Transverse colon (tissue), 4 donors: ENCODE measurements around the gene MRGPRX3. TPM values are rescaled to one million over a fixed set of nuclear protein-coding genes. Genes with fewer than 3 reads are reported as not detected.

Source experiments
- DNase-seq: peaks from one replicate; pipeline ENCODE4 v3.0.0-alpha.2; 2019
- H3K27ac ChIP-seq, 4 donors: fragments of 200-600 bp; sonication (generic); 2 replicates each; pipeline ENCODE4 v1.5.1; 2016 to 2018; ENCODE audit warnings: inconsistent platforms in 4 of 4
- H3K27me3 ChIP-seq: fragments of 200-600 bp; sonication (generic); 2 replicates; pipeline ENCODE4 v1.5.1; 2017; ENCODE audit warnings: inconsistent platforms
- H3K36me3 ChIP-seq, 4 donors: fragments of 200-600 bp; sonication (generic); 2 replicates each; pipeline ENCODE4 v1.5.1; 2017 to 2019; ENCODE audit warnings: inconsistent platforms in 4 of 4
- H3K4me1 ChIP-seq, 4 donors: fragments of 200-600 bp; sonication (generic); 2 replicates each; pipeline ENCODE4 v1.5.1; 2017 to 2020; ENCODE audit warnings: inconsistent platforms in 4 of 4
- H3K4me3 ChIP-seq, 4 donors: fragments of 200-600 bp; sonication (generic); 1 replicate in 1 of 4; 2 replicates in 3 of 4; pipeline versions ENCODE4 v1.5.1 to v1.6.1; 2017 to 2019; ENCODE audit warnings: inconsistent platforms in 4 of 4
- H3K9me3 ChIP-seq, 2 donors: fragments of 200-600 bp; sonication (generic); 2 replicates each; pipeline ENCODE4 v1.5.1; 2017 to 2019; ENCODE audit warnings: inconsistent platforms in 2 of 2
- CTCF ChIP-seq, 5 experiments: fragments of 200-600 bp in 3 of 5; fragments of 450-650 bp in 2 of 5; sonication (generic) in 3 of 5; IDR thresholded peaks; 1 replicate in 2 of 5; 2 replicates in 3 of 5; pipeline ENCODE4 v1.5.1; 2016 to 2017; ENCODE audit warnings: antibody characterized with exemption in 5 of 5, inconsistent platforms in 3 of 5, mild to moderate bottlenecking in 2 of 5, moderate library complexity in 1 of 5
- EP300 ChIP-seq: sonication (generic); formaldehyde crosslinking; IDR thresholded peaks from one replicate; pipeline ENCODE4 v1.6.1; 2017; ENCODE audit warnings: antibody characterized with exemption, low read depth
- POLR2A ChIP-seq: fragments of 450-650 bp; IDR thresholded peaks from one replicate; pipeline ENCODE4 v1.6.1; 2016; ENCODE audit warnings: antibody characterized with exemption, mild to moderate bottlenecking, moderate library complexity
- POLR2AphosphoS5 ChIP-seq, 3 donors: sonication (generic); formaldehyde crosslinking; IDR thresholded peaks; one replicate each; pipeline ENCODE4 v1.6.1; 2016; ENCODE audit warnings: antibody characterized with exemption in 3 of 3
- WGBS, 2 donors: methylation state at CpG; one replicate each; pipeline ENCODE4 v1.1.5; 2018; ENCODE audit warnings: low coverage in 1 of 2; 5-methylcytosine and 5-hydroxymethylcytosine counted together
- in situ Hi-C, 4 donors: fragments of 200-750 bp; cut with MboI; loops; one replicate each; pipeline versions ENCODE4 v1.15.0 to v1.15.1; 2017; ENCODE audit warnings: low sequenced_read_pairs in 3 of 4, low pct_ligation_motif_present in 1 of 4, low pct_unique_long_range_greater_than_20kb in 1 of 4
- intact Hi-C: fragments of 100-400 bp; cut with DNase I; formaldehyde crosslinking; loops from one replicate; pipeline ENCODE4 v1.15.1; 2023; ENCODE audit warnings: low total_unique reads
- total RNA-seq, 4 donors: library from RNA; depleted of rRNA; stranded (reverse); fragments of >200 nt; gene quantifications; one replicate each; pipeline ENCODE4 v1.1.0, GENCODE V29; 2016

The MRGPRX3 gene
- total RNA-seq, result not detected

GRCh38 chr11:18132341-18132740 is at the start of gene MRGPRX3:
Gene MRGPRX3 (plus strand): TSS chr11:18132571. CDS start chr11:18137203, 4,632 bp downstream.
- 53 to 54% methylated on average over 3 of the region's 3 CpGs for WGBS, 2 donors
- Histone ChIP-seq H3K27me3 (peaks cover 21% of the 10 kb centered on the region), H3K27ac (no peak within 1 kb of the TSS), H3K4me1 (no peaks in the 10 kb centered on the region), H3K36me3 (no peaks in the 10 kb centered on the region), H3K9me3 (no peaks in the 10 kb centered on the region), H3K4me3 (no peak within 1 kb of the TSS)
- intact Hi-C loops, result no loop called here
- DNase-seq, result no peak
- TF ChIP-seq CTCF (IDR thresholded peaks at IDR 0.05) (no peak), POLR2A (no peak), POLR2AphosphoS5 (IDR thresholded peaks at IDR 0.05) (no peak), EP300 (no peak)
- in situ Hi-C loops, result no loop called here

- H3K4me1 ChIP-seq, result peaks cover 0 to 4% (median 0%) of the 10 kb centered on the region in 4 donors
- TF ChIP-seq POLR2A (no peak), EP300 (no peak), CTCF (IDR thresholded peaks at IDR 0.05) (no peak), POLR2AphosphoS5 (IDR thresholded peaks at IDR 0.05) (no peak)
- in situ Hi-C loops (no loop called here), intact Hi-C loops (no loop called here)
- WGBS, 2 donors, result 97 to 100% methylated on average over 2 of the region's 2 CpGs
- H3K4me3 ChIP-seq, result no peak overlapping the region
- no peak overlapping the region for H3K27ac ChIP-seq
- H3K27me3 ChIP-seq, result no peaks in the 10 kb centered on the region
- DNase-seq, result no peak
- H3K9me3 ChIP-seq, result no peaks in the 10 kb centered on the region
- H3K36me3 ChIP-seq, result peaks cover 0 to 49% (median 24%) of the 10 kb centered on the region in 4 donors
These were observed 44.0 kb upstream of the MRGPRX3 start for GRCh38 chr11:18088366-18088765.

- no peak for DNase-seq
- Histone ChIP-seq H3K4me1 (peaks cover 0 to 10% (median 2%) of the 10 kb centered on the region in 4 donors), H3K27ac (no peak overlapping the region), H3K27me3 (no peaks in the 10 kb centered on the region), H3K4me3 (no peak overlapping the region), H3K9me3 (no peaks in the 10 kb centered on the region), H3K36me3 (peaks cover 0 to 49% (median 24%) of the 10 kb centered on the region in 4 donors)
- in situ Hi-C loops (no loop called here), intact Hi-C loops (no loop called here)
- 88 to 89% methylated on average over 3 of the region's 3 CpGs for WGBS, 2 donors
- TF ChIP-seq CTCF (IDR thresholded peaks at IDR 0.05) (no peak), POLR2AphosphoS5 (IDR thresholded peaks at IDR 0.05) (no peak), EP300 (no peak), POLR2A (no peak)
These were observed 43.4 kb upstream of the MRGPRX3 start for GRCh38 chr11:18088966-18089365.

GRCh38 chr11:18091731-18092130 is 40.6 kb upstream of the MRGPRX3 start:
- Histone ChIP-seq H3K4me1 (peaks cover 0 to 12% (median 4%) of the 10 kb centered on the region in 4 donors), H3K9me3 (no peaks in the 10 kb centered on the region), H3K27ac (no peak overlapping the region), H3K4me3 (no peak overlapping the region), H3K27me3 (no peaks in the 10 kb centered on the region), H3K36me3 (peaks cover 0 to 45% (median 21%) of the 10 kb centered on the region in 4 donors)
- in situ Hi-C loops, result no loop called here
- no peak for TF ChIP-seq CTCF (IDR thresholded peaks at IDR 0.05)
- WGBS, 2 donors, result 89 to 90% methylated on average over 2 of the region's 2 CpGs
- DNase-seq, result no peak
- intact Hi-C loops, result no loop called here
